Activated CD8-positive, alpha-beta memory T cell treated with anti-CD3 and anti-CD28 coated beads for 4 hours (primary cell): ENCODE results near the gene DLGAP1.

Source experiments
- DNase-seq, 2 donors: peaks; one replicate each; pipeline ENCODE4 v3.0.0-alpha.2; 2020; ENCODE audit warnings: low read depth in 2 of 2

DLGAP1 gene

GRCh38 chr18:3468833-3469232 is 986.3 kb downstream of the DLGAP1 start:
- DNase-seq: no peak

GRCh38 chr18:3468066-3468705 is 986.9 kb downstream of the DLGAP1 start:
- no peak for DNase-seq

- no peak for DNase-seq
Observed at GRCh38 chr18:3466872-3467271, 988.2 kb downstream of the DLGAP1 start.

GRCh38 chr18:3466045-3466444 is 989.1 kb downstream of the DLGAP1 start:
- no peak for DNase-seq

GRCh38 chr18:3463051-3463450 is 992.1 kb downstream of the DLGAP1 start:
- DNase-seq: no peak

- no peak for DNase-seq
Observed at GRCh38 chr18:3461704-3462103, 993.4 kb downstream of the DLGAP1 start.

- no peak for DNase-seq
Observed at GRCh38 chr18:3460823-3461398, 994.2 kb downstream of the DLGAP1 start.

- DNase-seq: no peak
Observed at GRCh38 chr18:3458952-3459853, 995.9 kb downstream of the DLGAP1 start.

GRCh38 chr18:3458378-3458777 is 996.7 kb downstream of the DLGAP1 start:
- DNase-seq: no peak

- no peak for DNase-seq
Observed at GRCh38 chr18:3457261-3457724, 997.8 kb downstream of the DLGAP1 start.

GRCh38 chr18:3456686-3457069 is 998.4 kb downstream of the DLGAP1 start:
- no peak for DNase-seq

- no peak for DNase-seq
Observed at GRCh38 chr18:3455907-3456685, 999.0 kb downstream of the DLGAP1 start.

GRCh38 chr18:3455090-3455635 is 999.9 kb downstream of the DLGAP1 start:
- DNase-seq: no peak

- DNase-seq: no peak
Observed at GRCh38 chr18:3454365-3455089, 1000.6 kb downstream of the DLGAP1 start.

- DNase-seq: peak in 1 of 2 donors; percentile 12
Observed at GRCh38 chr18:3453540-3454364, 1001.4 kb downstream of the DLGAP1 start.

- DNase-seq: no peak
Observed at GRCh38 chr18:3452750-3453539, 1002.2 kb downstream of the DLGAP1 start.

- no peak for DNase-seq
Observed at GRCh38 chr18:3451989-3452749, 1002.9 kb downstream of the DLGAP1 start.
